Measurements from ENCODE around the gene ALOX15.

ALOX15 gene

GRCh38 chr17:4617590-4618351, 23.7 kb downstream of the ALOX15 start:
- no peaks in the 10 kb centered on the region for H3K4me1 ChIP-seq (ENCODE audit: control insufficient read depth, low read length)
- peaks cover 3% of the 10 kb centered on the region; the same call in 1 of the 2 replicates for H3K27me3 ChIP-seq (ENCODE audit: control insufficient read depth, low read length)
- no peak overlapping the region for H3K4me3 ChIP-seq (ENCODE audit: low read length)
- H3K9me3 ChIP-seq (ENCODE audit: control insufficient read depth, insufficient read depth, low read length): peaks cover 13% of the 10 kb centered on the region; the same call in 1 of the 2 replicates
- no peak overlapping the region for H3K4me2 ChIP-seq (ENCODE audit: low read length)
- no peaks in the 10 kb centered on the region for H3K36me3 ChIP-seq (ENCODE audit: control insufficient read depth, low read length)
- no peaks in the 10 kb centered on the region for H3F3A ChIP-seq (ENCODE audit: control insufficient read depth, insufficient read depth)
- no peaks in the 10 kb centered on the region for H3K9me2 ChIP-seq (replicated peaks; ENCODE audit: control insufficient read depth, low read length)
- H3K79me2 ChIP-seq (ENCODE audit: control insufficient read depth, low read length): no peaks in the 10 kb centered on the region
- H3K27ac ChIP-seq (ENCODE audit: low read depth, low read length): no peak overlapping the region
- TF ChIP-seq CTCF (IDR thresholded peaks at IDR 0.05; ENCODE audit: low read depth, low read length, poor library complexity, severe bottlenecking) (no peak), EZH2phosphoT487 (IDR thresholded peaks at IDR 0.05; ENCODE audit: borderline replicate concordance, low read length) (no peak)
- H4K20me1 ChIP-seq (ENCODE audit: control insufficient read depth, insufficient read depth, low read depth, low read length): no peaks in the 10 kb centered on the region

GRCh38 chr17:4617090-4617489, 24.4 kb downstream of the ALOX15 start:
- Histone ChIP-seq H3F3A (ENCODE audit: control insufficient read depth, insufficient read depth) (no peaks in the 10 kb centered on the region), H3K9me2 (replicated peaks; ENCODE audit: control insufficient read depth, low read length) (no peaks in the 10 kb centered on the region), H3K4me3 (ENCODE audit: low read length) (no peak overlapping the region), H3K27me3 (ENCODE audit: control insufficient read depth, low read length) (peaks cover 5% of the 10 kb centered on the region; the same call in 1 of the 2 replicates), H3K79me2 (ENCODE audit: control insufficient read depth, low read length) (no peaks in the 10 kb centered on the region), H4K20me1 (ENCODE audit: control insufficient read depth, insufficient read depth, low read depth, low read length) (no peaks in the 10 kb centered on the region), H3K36me3 (ENCODE audit: control insufficient read depth, low read length) (no peaks in the 10 kb centered on the region), H3K4me1 (ENCODE audit: control insufficient read depth, low read length) (no peaks in the 10 kb centered on the region), H3K4me2 (ENCODE audit: low read length) (no peak overlapping the region), H3K27ac (ENCODE audit: low read depth, low read length) (no peak overlapping the region), H3K9me3 (ENCODE audit: control insufficient read depth, insufficient read depth, low read length) (peaks cover 9% of the 10 kb centered on the region; the same call in 1 of the 2 replicates)
- no peak for TF ChIP-seq EZH2phosphoT487 (IDR thresholded peaks at IDR 0.05; ENCODE audit: borderline replicate concordance, low read length)
- TF ChIP-seq CTCF (IDR thresholded peaks at IDR 0.05; ENCODE audit: low read depth, low read length, poor library complexity, severe bottlenecking): no peak

GRCh38 chr17:4616476-4616875, 25.0 kb downstream of the ALOX15 start:
- H3K4me2 ChIP-seq (ENCODE audit: low read length): no peak overlapping the region
- TF ChIP-seq EZH2phosphoT487 (IDR thresholded peaks at IDR 0.05; ENCODE audit: borderline replicate concordance, low read length) (no peak), CTCF (IDR thresholded peaks at IDR 0.05; ENCODE audit: low read depth, low read length, poor library complexity, severe bottlenecking) (no peak)

More at GRCh38 chr17:4616476-4616875, 25.0 kb downstream of the ALOX15 start:
- Histone ChIP-seq H3K27ac (ENCODE audit: low read depth, low read length) (no peak overlapping the region), H3K9me3 (ENCODE audit: control insufficient read depth, insufficient read depth, low read length) (peaks cover 3% of the 10 kb centered on the region; the same call in 1 of the 2 replicates), H4K20me1 (ENCODE audit: control insufficient read depth, insufficient read depth, low read depth, low read length) (no peaks in the 10 kb centered on the region), H3K4me1 (ENCODE audit: control insufficient read depth, low read length) (no peaks in the 10 kb centered on the region), H3K9me2 (replicated peaks; ENCODE audit: control insufficient read depth, low read length) (no peaks in the 10 kb centered on the region), H3K36me3 (ENCODE audit: control insufficient read depth, low read length) (no peaks in the 10 kb centered on the region), H3F3A (ENCODE audit: control insufficient read depth, insufficient read depth) (no peaks in the 10 kb centered on the region), H3K27me3 (ENCODE audit: control insufficient read depth, low read length) (peaks cover 2% of the 10 kb centered on the region; the same call in 1 of the 2 replicates), H3K4me3 (ENCODE audit: low read length) (no peak overlapping the region), H3K79me2 (ENCODE audit: control insufficient read depth, low read length) (no peaks in the 10 kb centered on the region)
